GM12878 (cell line): ENCODE results near the gene NSMCE1. TPM values are rescaled to one million over a fixed set of nuclear protein-coding genes. Genes with fewer than 3 reads are reported as not detected.
"Not testable (repeated sequence)": the region's sequence is repeated elsewhere in the genome, so short reads cannot be mapped to it uniquely, and the experiment has no call there.

Source experiments
- ATAC-seq: fragments of 200-7000 bp; cut with Tn5 transposase; 3 replicates; pipeline ENCODE4 v1.9.1; 2020; ENCODE audit warnings: mild to moderate bottlenecking, moderate library complexity
- BruUV-seq: library from RNA; stranded (reverse); fragments of 400-500 nt; replicated peaks from 2 replicates; lab custom pipeline; 2021; lab: Mats Ljungman, UMichigan
- CTCF ChIA-PET: fragments of 300-600 bp; sonication (Branson Sonifier 250); formaldehyde crosslinking; extraction: SDS; loops from one replicate; lab custom pipeline; 2021; ENCODE audit warnings: inconsistent platforms; lab: Yijun Ruan, JAX
- POLR2A ChIA-PET: fragments of 350-600 bp; formaldehyde crosslinking; extraction: SDS; loops from one replicate; lab custom pipeline; 2021; ENCODE audit warnings: inconsistent platforms; lab: Charles Lee
- RAD21 ChIA-PET: fragments of 300-600 bp; sonication (Branson Sonifier 250); formaldehyde crosslinking; loops from one replicate; lab custom pipeline; 2023; ENCODE audit warnings: antibody characterized with exemption; ENCODE audit not compliant: unreplicated experiment; lab: Charles Lee
- SMC1A ChIA-PET: fragments of 300-600 bp; sonication (Branson Sonifier 250); formaldehyde crosslinking; loops from one replicate; lab custom pipeline; 2023; ENCODE audit not compliant: unreplicated experiment, uncharacterized antibody; lab: Charles Lee
- DNase-seq: peaks from one replicate; pipeline ENCODE4 v3.0.0-alpha.2; 2011; ENCODE audit warnings: low read depth, low spot score
- FAIRE-seq: peaks from 3 replicates; lab custom pipeline; 2011; peaks lifted over from hg19 to GRCh38; lab: Jason Lieb, UNC
- H2AFZ ChIP-seq: 2 replicates; pipeline ENCODE4 v1.6.0; 2011; ENCODE audit warnings: low read depth, low read length, control low read depth; ENCODE audit not compliant: control insufficient read depth
- H3K27ac ChIP-seq: 2 replicates; pipeline ENCODE4 v1.5.1; 2011; ENCODE audit warnings: control low read depth; ENCODE audit not compliant: control insufficient read depth, insufficient read depth
- H3K27me3 ChIP-seq, 2 experiments: replicated peaks in 1 of 2; 2 replicates each; pipeline versions ENCODE4 v1.6.0 to v1.6.1; 2011; ENCODE audit warnings: low read length in 1 of 2; ENCODE audit not compliant: control insufficient read depth in 2 of 2, insufficient read depth in 2 of 2
- H3K36me3 ChIP-seq, 2 experiments: 2 replicates each; pipeline ENCODE4 v1.5.1; 2011; ENCODE audit warnings: low read length in 1 of 2; ENCODE audit not compliant: control insufficient read depth in 2 of 2, insufficient read depth in 2 of 2
- H3K4me1 ChIP-seq: 2 replicates; pipeline ENCODE4 v1.6.1; 2011; ENCODE audit warnings: mild to moderate bottlenecking, low read length, moderate library complexity, mixed read lengths; ENCODE audit not compliant: control insufficient read depth, insufficient read depth
- H3K4me2 ChIP-seq: 2 replicates; pipeline ENCODE4 v1.6.0; 2011; ENCODE audit warnings: control low read depth; ENCODE audit not compliant: control insufficient read depth, insufficient read depth
- H3K4me3 ChIP-seq: fragments of 200-600 bp; sonication (generic); 2 replicates; pipeline ENCODE4 v1.5.1; 2016
- H3K79me2 ChIP-seq: 2 replicates; pipeline ENCODE4 v1.6.0; 2011; ENCODE audit warnings: low read length; ENCODE audit not compliant: control insufficient read depth, insufficient read depth
- H3K9ac ChIP-seq: 2 replicates; pipeline ENCODE4 v1.8.0; 2011; ENCODE audit warnings: low read length, control low read depth, mixed read lengths; ENCODE audit not compliant: control insufficient read depth, insufficient read depth
- H3K9me3 ChIP-seq: replicated peaks from 3 replicates; pipeline ENCODE4 v1.5.1; 2011; ENCODE audit warnings: mild to moderate bottlenecking, low read length; ENCODE audit not compliant: control insufficient read depth, insufficient read depth
- H4K20me1 ChIP-seq: 2 replicates; pipeline ENCODE4 v1.6.0; 2011; ENCODE audit not compliant: control insufficient read depth, insufficient read depth
- CBFB ChIP-seq: IDR thresholded peaks from 2 replicates; pipeline ENCODE4 v1.6.1; 2016; ENCODE audit warnings: antibody characterized with exemption, low read depth
- CBX3 ChIP-seq: fragments of 200-600 bp; sonication (generic); IDR thresholded peaks from 2 replicates; pipeline ENCODE4 v1.6.1; 2016; ENCODE audit warnings: low read depth, borderline replicate concordance
- CREM ChIP-seq: IDR thresholded peaks from 2 replicates; pipeline ENCODE4 v1.6.1; 2014; ENCODE audit warnings: antibody characterized with exemption, low read depth
- FOS ChIP-seq: IDR thresholded peaks from 3 replicates; pipeline ENCODE4 v1.6.1; 2011; ENCODE audit warnings: borderline replicate concordance; ENCODE audit not compliant: insufficient read length; ENCODE audit errors: extremely low read depth
- FOXM1 ChIP-seq: IDR thresholded peaks from 2 replicates; pipeline ENCODE4 v1.6.1; 2012; ENCODE audit warnings: low read depth, mild to moderate bottlenecking, inconsistent platforms, low read length, moderate library complexity
- RUNX3 ChIP-seq: IDR thresholded peaks from 2 replicates; pipeline ENCODE4 v1.6.1; 2012; ENCODE audit warnings: low read length, inconsistent platforms
- SMARCA5 ChIP-seq: fragments of 450-650 bp; IDR thresholded peaks from 2 replicates; pipeline ENCODE4 v1.6.1; 2017; ENCODE audit warnings: mild to moderate bottlenecking
- WGBS: methylation state at CpG from one replicate; pipeline ENCODE4 v1.1.6; 2016; ENCODE audit warnings: low lambda C conversion rate; ENCODE audit not compliant: insufficient replicate concordance, insufficient coverage; ENCODE audit errors: missing lambda C conversion rate; 5-methylcytosine and 5-hydroxymethylcytosine counted together
- in situ Hi-C: fragments of 300-500 bp; cut with MboI; formaldehyde crosslinking; loops from 9 replicates; pipeline ENCODE4 v1.14.3; 2018; ENCODE audit warnings: mixed read lengths
- intact Hi-C: fragments of 100-400 bp; cut with micrococcal nuclease; formaldehyde crosslinking; loops from one replicate; pipeline ENCODE4 v1.14.2; 2022; ENCODE audit not compliant: unreplicated experiment
- polyA plus RNA-seq, 11 experiments: library from polyadenylated mRNA; depleted of rRNA in 4 of 11; unstranded in 6 of 11; stranded (reverse) in 5 of 11; fragments of >200 nt; fragmentation: Nextera tagmentation in 4 of 11; fragmentation: Illumina TruSeq in 1 of 11; extraction: Ambion mirVana in 4 of 11; extraction: Trizol in 1 of 11; gene quantifications; 1 replicate in 1 of 11; 2 replicates in 10 of 11; pipeline versions ENCODE4 v1.2.1 to v1.2.3, GENCODE V29; 2011 to 2016; ENCODE audit warnings: inconsistent platforms in 2 of 11, missing spikeins in 2 of 11, low read depth in 1 of 11
- total RNA-seq, 4 experiments: library from RNA; depleted of rRNA in 3 of 4; stranded (reverse); fragments of >200 nt in 3 of 4; fragmentation: Illumina TruSeq in 1 of 4; extraction: Trizol in 1 of 4; gene quantifications; 2 replicates each; pipeline versions ENCODE4 v1.2.1 to v1.2.3, GENCODE V29; 2013 to 2021
- TF ChIP-seq, protein P1 (sequence below): IDR thresholded peaks from 2 replicates; pipeline ENCODE4 v1.6.1; 2011; ENCODE audit warnings: borderline replicate concordance, low read depth, mild to moderate bottlenecking, moderate library complexity, mixed read lengths, low read length; ENCODE audit not compliant: insufficient read depth; ENCODE audit errors: extremely low read length
- TF ChIP-seq, protein P2 (sequence below): fragments of 450-650 bp; formaldehyde crosslinking; IDR thresholded peaks from 2 replicates; pipeline ENCODE4 v1.4.0; 2020; ENCODE audit warnings: mild to moderate bottlenecking, moderate library complexity

The NSMCE1 gene
- total and polyA plus RNA-seq, 10 of the 15 experiments (the other 5 are each of a cell fraction or from before 2014, with no cell fraction given): 54.0 to 214 (median 71.4) TPM

DNA sequence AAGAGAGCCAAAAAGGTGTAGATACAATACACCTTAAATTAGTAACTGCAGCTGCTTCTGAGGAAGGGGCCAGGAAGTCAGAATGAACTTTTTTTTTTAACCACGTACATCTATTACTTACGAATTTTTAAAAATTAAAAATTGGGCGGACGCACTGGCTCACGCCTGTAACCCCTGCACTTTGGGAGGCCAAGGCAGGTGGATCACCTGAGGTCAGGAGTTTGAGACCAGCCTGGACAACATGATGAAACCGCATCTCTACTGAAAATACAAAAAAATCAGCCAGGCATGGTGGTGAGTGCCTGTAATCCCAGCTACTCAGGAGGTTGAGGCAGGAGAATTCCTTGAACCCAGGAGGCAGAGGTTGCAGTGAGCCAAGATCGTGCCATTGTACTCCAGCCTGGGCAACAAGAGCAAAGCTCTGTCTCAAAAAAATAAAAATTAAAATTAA is 5.9 kb upstream of the NSMCE1 start:
- ATAC-seq, intact Hi-C loops, H3K36me3 ChIP-seq, H3K9ac ChIP-seq, BruUV-seq, H3K9me3 ChIP-seq, H3K79me2 ChIP-seq, FAIRE-seq, H3K27me3 ChIP-seq, H3K4me3 ChIP-seq, H4K20me1 ChIP-seq, H3K27ac ChIP-seq, DNase-seq, in situ Hi-C loops: not testable (repeated sequence)
- WGBS: 89% methylated on average over 7 of the region's 7 CpGs
- RAD21 ChIA-PET: interaction anchor here (0.8 to 8.9 kb wide), 20 partner anchors 9 to 176 kb away, joined by 3 to 105 read pairs (median 7); partner anchors contain the start of gene IL21R
- SMC1A ChIA-PET: interaction anchor here (0.6 to 12.4 kb wide), 20 partner anchors 9 to 131 kb away, joined by 3 to 178 read pairs (median 6); no protein-coding TSS in a partner anchor
- POLR2A ChIA-PET: interaction anchor here (1.1 to 5.6 kb wide), 12 partner anchors 9 to 153 kb away, joined by 4 to 34 read pairs (median 10); partner anchors contain the start of gene IL21R
- TF ChIP-seq FOXM1 (0 out of 2 replicates have a peak, but pooled peaks have one; percentile 31), CBFB (0 out of 2 replicates have a peak, but pooled peaks have one; percentile 73)
- Histone ChIP-seq H3K4me2 (peak overlapping the region; percentile 30; the same call in 1 of the 2 replicates), H3K4me1 (peaks cover 16% of the 10 kb centered on the region), H2AFZ (0 out of 2 replicates have a peak overlapping the region, but pooled peaks have one; percentile 38)
- CTCF ChIA-PET: interaction anchor here (0.6 to 10.7 kb wide), 16 partner anchors 9 to 179 kb away, joined by 3 to 121 read pairs (median 4); no protein-coding TSS in a partner anchor

DNA sequence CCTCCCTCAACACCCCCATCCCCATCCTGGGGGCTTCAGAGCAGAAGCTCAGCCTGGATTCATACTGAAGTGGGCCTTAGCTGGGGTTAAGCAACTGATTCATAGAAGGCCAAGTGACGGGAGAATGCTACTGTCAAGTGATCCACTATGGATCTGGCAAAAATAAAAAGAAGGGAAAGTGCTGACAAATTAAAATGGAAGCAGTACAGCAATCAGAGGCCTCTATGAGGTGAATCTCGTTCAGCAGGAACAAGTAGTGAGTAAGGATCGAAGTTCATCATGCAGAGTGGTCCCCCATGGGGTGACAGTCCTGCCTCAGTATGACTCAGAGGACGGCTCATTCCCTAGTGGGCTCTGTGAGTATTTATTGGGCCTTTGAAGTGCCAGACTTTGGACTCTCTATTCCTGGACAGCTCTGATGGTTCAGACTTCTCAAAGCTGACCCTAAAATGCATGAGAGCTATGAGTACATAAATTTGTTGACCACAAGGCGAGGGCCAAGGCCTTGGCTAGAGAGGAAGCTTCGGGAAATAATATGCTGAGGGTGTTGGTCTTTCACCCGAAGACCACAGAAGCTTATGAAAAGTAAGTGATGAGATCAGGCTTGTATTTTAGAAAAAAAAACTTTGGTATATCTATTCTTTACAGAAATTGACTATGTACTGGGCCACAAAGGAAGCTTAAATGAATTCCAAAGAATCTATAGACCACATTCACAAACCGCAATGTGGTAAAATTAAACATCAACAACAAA is 5.3 kb upstream of the NSMCE1 start:
- DNase-seq (no peak), ATAC-seq (peak; percentile 82), FAIRE-seq (no peak)
- Histone ChIP-seq H4K20me1 (no peaks in the 10 kb centered on the region), H3K27me3 (no peaks in the 10 kb centered on the region), H2AFZ (peak overlapping the region; percentile 38; the same call in 1 of the 2 replicates), H3K4me3 (no peak overlapping the region), H3K4me2 (peak overlapping the region; percentile 30; the same call in 1 of the 2 replicates), H3K9me3 (no peaks in the 10 kb centered on the region), H3K27ac (no peak overlapping the region), H3K4me1 (peaks cover 16% of the 10 kb centered on the region), H3K9ac (no peak overlapping the region), H3K79me2 (peaks cover under 1% of the 10 kb centered on the region), H3K36me3 (no peaks in the 10 kb centered on the region)
- no TSS peak for BruUV-seq
- POLR2A ChIA-PET: interaction anchor here (0.6 to 5.6 kb wide), 14 partner anchors 8 to 153 kb away, joined by 3 to 34 read pairs (median 8); partner anchors contain the start of gene IL21R
- WGBS: 70% methylated on average over 8 of the region's 8 CpGs
- RAD21 ChIA-PET: interaction anchor here (0.7 to 8.9 kb wide), 21 partner anchors 8 to 177 kb away, joined by 3 to 105 read pairs (median 7); partner anchors contain the start of gene IL21R
- in situ Hi-C loops: no loop called here
- SMC1A ChIA-PET: interaction anchor here (0.6 to 12.4 kb wide), 22 partner anchors 9 to 132 kb away, joined by 3 to 178 read pairs (median 6); no protein-coding TSS in a partner anchor
- intact Hi-C loops: no loop called here
- CTCF ChIA-PET: interaction anchor here (0.6 to 10.7 kb wide), 15 partner anchors 9 to 180 kb away, joined by 3 to 121 read pairs (median 5); no protein-coding TSS in a partner anchor
- no peak for TF ChIP-seq CBX3
- 0 out of 2 replicates have a peak, but pooled peaks have one; percentile 20 for TF ChIP-seq SMARCA5
- TF ChIP-seq CREM: 0 out of 2 replicates have a peak, but pooled peaks have one; percentile 13
- peak; percentile 93 for TF ChIP-seq RUNX3
- TF ChIP-seq FOS: no peak
- TF ChIP-seq, protein P1, sequence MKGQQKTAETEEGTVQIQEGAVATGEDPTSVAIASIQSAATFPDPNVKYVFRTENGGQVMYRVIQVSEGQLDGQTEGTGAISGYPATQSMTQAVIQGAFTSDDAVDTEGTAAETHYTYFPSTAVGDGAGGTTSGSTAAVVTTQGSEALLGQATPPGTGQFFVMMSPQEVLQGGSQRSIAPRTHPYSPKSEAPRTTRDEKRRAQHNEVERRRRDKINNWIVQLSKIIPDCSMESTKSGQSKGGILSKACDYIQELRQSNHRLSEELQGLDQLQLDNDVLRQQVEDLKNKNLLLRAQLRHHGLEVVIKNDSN: no peak
- TF ChIP-seq, protein P2, sequence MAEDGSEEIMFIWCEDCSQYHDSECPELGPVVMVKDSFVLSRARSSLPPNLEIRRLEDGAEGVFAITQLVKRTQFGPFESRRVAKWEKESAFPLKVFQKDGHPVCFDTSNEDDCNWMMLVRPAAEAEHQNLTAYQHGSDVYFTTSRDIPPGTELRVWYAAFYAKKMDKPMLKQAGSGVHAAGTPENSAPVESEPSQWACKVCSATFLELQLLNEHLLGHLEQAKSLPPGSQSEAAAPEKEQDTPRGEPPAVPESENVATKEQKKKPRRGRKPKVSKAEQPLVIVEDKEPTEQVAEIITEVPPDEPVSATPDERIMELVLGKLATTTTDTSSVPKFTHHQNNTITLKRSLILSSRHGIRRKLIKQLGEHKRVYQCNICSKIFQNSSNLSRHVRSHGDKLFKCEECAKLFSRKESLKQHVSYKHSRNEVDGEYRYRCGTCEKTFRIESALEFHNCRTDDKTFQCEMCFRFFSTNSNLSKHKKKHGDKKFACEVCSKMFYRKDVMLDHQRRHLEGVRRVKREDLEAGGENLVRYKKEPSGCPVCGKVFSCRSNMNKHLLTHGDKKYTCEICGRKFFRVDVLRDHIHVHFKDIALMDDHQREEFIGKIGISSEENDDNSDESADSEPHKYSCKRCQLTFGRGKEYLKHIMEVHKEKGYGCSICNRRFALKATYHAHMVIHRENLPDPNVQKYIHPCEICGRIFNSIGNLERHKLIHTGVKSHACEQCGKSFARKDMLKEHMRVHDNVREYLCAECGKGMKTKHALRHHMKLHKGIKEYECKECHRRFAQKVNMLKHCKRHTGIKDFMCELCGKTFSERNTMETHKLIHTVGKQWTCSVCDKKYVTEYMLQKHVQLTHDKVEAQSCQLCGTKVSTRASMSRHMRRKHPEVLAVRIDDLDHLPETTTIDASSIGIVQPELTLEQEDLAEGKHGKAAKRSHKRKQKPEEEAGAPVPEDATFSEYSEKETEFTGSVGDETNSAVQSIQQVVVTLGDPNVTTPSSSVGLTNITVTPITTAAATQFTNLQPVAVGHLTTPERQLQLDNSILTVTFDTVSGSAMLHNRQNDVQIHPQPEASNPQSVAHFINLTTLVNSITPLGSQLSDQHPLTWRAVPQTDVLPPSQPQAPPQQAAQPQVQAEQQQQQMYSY (CRISPR knock-in tag): no peak
